Endometrial microvascular endothelial cells (primary cell): ENCODE data around the gene ATP1A3. TPM values are rescaled to one million over a fixed set of nuclear protein-coding genes. Genes with fewer than 3 reads are reported as not detected.
"Not testable (repeated sequence)": the region's sequence is repeated elsewhere in the genome, so short reads cannot be mapped to it uniquely, and the experiment has no call there.

Source experiments
- in situ Hi-C: cut with HindIII; loops from 2 replicates; pipeline ENCODE4 v1.10.0; 2017; ENCODE audit warnings: low sequenced_read_pairs, low pct_unique_long_range_greater_than_20kb; ENCODE audit errors: inconsistent ontology term
- total RNA-seq: library from RNA; depleted of rRNA; stranded (reverse); fragments of >200 nt; gene quantifications from one replicate; pipeline ENCODE4 v1.2.3, GENCODE V29; 2015; ENCODE audit errors: inconsistent ontology term

Gene ATP1A3
- total RNA-seq, 1 donor from 2014 or later: under 0.01 TPM

DNA sequence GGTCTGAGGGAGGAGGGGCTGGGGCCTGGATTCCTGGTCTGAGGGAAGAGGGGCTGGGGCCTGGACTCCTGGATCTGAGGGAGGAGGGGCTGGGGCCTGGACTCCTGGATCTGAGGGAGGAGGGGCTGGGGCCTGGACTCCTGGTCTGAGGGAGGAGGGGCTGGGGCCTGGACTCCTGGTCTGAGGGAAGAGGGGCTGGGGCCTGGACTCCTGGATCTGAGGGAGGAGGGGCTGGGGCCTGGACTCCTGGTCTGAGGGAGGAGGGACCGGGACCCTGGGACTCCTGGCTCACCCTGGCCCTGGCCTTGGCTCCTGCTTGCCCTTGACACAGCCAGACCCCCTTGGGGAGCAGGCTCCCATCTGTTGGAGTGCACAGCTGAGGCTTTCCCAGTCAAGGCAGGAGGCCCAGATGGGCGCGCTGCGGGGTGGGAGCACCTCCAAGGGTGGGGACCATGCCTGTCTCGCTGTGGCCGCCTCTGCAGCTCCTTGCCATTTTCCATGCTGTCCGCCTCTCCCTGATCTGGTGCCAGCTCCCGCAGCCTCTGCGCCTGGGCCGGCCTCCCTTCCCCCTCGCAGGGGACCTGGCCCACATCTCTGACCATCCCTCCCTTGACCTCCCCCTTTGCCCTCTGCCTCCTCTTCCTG, 2.0 kb downstream of the ATP1A3 start:
- in situ Hi-C loops: not testable (repeated sequence)

DNA sequence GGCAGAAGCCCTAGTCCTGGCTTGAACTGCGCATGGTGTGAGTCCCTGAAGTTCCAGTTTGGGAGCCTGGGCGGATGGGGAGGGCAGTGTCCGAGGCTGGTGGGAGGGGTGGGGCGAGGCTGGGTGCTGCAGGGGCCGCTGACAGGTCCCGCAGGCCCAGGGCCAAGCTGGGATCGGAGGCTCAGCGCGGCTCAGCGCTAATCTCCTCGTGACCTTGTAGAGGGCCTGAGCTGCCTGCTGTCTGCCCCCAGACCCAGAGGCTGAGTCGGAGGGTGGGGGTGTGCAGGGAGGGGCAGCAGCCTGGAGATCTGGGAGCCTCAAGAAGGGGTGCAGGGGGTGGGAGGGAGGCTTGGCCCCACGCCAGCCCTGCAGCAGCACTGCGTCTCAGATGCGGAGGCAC, 3.0 kb downstream of the ATP1A3 start:
- in situ Hi-C loops: no loop called here

DNA sequence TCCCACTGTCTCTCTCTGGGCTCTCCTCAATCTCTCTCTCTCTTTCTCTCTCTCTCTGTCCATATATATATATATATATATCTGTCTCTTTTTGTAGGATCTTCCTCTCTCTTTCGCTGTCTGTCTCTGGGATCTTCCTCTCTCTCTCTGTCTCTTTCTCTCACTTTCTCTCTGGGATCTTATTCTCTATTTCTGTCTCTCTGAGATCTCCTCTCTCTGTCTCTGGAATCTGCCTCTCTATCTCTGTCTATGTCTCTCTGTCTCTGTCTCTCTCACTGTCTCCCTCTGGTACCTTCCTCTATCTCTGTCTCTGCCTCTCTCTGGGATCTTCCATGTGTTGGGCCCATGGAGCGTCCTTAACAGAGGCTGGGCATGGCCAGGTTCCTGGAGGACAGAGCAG, 3.4 kb downstream of the ATP1A3 start:
- in situ Hi-C loops: no loop called here

DNA sequence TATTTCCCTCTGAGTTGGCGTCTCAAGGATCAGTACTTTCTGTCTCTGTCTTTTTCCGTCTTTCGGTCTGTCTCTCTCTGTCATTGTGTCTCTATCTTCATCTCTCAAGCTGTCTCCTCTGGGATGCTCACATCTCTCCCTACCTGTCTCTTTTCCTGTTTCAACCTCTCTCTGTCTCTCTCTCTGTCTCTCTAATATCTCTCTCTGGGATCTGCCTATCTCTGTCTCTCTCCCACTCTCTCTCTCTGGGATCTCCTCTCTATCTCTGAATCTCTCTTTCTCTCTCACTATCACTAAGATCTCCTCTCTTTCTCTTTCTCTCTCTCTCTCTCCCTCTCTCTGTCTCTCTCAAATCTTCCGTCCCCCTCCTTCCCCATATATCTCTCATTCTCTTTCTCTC, 4.0 kb downstream of the ATP1A3 start:
- in situ Hi-C loops: no loop called here

DNA sequence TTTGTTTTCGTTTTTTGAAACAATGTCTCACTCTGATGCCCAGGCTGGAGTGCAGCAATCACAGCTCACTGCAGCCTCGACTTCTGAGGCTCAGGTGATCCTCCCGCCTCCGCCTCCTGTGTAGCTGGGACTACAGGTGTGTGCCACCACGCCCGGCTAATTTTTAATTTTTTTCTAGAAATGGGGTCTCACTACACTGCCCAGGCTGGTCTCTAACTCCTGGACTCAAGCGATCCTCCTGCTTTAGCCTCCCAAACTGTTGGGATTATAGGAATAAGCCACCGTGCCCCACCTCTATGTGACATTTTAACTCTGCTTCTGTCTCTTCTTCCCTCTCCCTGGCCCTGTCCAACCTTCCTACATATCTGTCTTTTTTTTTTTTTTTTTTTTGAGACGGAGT, 5.1 kb downstream of the ATP1A3 start:
- in situ Hi-C loops: no loop called here

DNA sequence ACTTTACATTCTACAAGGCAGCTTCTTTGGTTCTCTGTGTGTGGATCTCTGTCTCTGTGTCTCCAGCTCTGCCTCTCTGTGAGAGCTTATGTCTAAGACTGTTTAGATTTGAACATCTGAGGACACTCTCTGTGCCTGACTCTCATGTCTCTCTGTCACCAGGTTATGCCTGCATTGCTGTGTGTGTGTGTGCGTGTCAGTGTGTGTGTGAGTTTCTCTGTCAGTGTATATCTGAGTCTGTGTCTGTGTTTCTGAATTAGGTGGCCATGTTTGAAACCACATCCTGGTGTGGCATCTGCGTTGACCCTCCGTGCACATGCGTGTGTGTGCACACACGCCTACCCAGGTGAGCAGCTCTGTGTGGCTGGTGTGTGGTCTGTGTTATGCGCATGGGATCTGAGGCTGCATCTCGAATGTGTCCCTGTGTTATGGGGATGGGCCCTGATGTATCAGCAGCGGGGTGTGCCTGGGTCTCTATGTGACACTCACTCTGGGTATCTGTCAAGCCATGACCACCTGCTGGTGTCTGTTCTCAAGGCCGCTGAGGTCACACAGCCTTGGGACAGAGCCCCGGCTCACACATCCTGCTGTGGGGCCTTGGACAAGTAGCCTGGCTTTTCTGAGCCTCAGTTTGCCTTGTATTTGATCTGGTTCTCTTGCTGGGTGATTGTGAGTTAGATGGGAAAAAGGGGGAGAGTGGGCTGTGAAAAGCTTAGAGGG, 6.7 kb downstream of the ATP1A3 start:
- in situ Hi-C loops: no loop called here

DNA sequence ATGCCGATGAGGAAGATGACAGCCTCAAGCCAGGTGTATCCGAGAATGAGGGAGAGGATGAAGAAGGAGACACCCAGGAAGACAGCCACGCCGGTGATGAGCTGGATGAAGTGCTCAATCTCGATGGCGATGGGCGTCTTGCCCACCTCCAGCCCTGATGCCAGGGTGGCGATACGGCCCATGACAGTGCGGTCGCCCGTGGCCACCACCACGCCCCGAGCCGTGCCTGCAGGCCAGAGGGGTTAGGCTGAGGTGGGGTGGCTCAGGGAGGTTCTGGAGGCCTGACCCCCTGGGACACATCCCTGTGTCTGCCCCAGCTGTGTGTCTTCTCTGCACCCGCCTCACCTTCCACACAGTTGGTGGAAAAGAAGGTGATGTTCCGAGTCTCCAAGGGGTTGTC, 9.1 kb downstream of the ATP1A3 start:
- in situ Hi-C loops: no loop called here

DNA sequence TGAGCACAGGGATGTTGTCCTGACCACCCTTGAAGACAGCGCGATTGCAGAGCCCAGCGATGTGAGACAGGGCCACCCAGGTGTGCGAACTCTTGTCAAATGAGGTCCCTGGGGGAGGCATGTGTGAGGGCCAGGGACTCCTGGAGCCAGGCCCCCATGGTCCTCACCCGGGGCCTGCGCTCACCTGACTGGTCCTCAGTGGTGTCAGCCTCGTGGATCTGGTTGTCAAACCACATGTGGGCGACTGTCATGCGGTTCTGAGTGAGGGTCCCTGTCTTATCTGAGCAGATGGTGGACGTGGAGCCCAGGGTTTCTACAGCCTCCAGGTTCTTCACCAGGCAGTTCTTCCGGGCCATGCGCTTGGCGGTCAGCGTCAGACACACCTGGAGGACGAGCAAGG, 12.3 kb downstream of the ATP1A3 start:
- in situ Hi-C loops: no loop called here

DNA sequence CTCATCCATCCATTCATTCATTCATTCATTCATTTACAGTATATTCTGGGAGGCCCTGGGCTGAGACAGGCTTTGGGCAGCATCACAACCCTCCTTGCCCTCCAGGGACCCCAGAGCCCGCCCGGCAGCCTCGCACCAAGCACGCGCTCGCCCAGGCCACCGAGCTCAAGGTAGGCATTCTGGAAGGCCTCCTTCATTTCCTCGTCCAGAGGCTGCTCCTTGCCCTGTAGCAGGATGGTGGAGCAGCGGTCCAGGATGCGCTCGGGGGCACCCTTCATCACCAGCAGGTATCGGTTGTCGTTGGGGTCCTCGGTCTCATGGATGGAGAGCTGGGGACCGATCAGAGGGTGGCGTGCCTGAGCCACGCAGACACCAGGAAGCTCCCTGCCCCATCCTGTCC, 15.6 kb downstream of the ATP1A3 start:
- in situ Hi-C loops: no loop called here

DNA sequence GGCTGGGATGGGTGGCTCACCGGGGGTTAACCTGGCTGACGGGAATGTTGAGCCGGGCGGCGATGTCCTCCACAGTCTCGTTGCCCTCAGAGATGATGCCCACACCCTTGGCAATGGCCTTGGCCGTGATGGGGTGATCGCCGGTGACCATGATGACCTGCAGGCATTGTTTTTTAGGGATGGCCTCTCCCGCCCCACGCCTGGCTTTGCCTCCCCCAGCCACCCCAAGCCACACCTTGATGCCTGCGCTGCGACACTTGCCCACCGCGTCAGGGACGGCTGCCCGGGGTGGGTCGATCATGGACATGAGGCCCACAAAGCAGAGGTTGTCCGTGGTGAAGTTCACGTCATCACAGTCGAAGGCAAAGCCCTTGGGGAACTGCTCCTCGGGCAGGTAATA, 16.1 kb downstream of the ATP1A3 start:
- in situ Hi-C loops: no loop called here

DNA sequence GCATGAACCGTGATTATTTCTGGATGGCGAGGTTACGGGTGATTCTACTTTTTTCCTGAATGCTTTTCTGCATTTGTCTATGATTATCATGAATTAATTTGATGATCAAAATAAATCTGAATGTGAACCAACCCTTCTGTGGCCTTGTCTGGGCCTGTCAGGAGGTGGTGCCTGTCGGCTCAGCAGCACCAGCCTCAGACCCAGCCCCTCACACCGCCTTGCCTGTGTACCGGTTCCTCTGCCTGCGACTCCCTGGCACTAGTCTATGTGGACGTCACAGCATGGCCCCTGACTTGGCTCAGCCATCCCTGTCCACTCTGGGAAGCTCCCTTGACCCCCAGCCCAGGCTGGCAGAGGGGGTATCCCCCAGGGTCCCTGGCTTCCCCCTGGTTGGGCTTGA, 19.4 kb downstream of the ATP1A3 start:
- in situ Hi-C loops: no loop called here

DNA sequence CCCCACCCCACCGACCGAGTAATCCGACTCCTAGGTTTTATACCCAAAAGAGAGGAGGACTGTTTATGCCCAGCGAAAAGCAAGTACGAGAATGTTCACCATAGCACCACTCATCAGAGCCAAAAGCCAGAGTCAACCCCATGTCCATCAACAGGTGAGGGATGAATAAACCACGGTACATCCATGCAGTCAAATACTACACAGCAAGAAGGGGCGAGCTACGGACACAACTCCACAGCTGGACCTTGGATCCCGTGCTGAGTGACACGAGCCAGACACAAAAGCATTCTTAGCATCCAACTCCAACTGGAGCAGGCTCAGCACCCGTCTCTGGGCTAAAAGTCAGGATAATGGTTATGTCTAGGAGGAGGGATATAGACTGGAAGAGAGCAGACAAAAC, 22.7 kb downstream of the ATP1A3 start:
- in situ Hi-C loops: no loop called here

DNA sequence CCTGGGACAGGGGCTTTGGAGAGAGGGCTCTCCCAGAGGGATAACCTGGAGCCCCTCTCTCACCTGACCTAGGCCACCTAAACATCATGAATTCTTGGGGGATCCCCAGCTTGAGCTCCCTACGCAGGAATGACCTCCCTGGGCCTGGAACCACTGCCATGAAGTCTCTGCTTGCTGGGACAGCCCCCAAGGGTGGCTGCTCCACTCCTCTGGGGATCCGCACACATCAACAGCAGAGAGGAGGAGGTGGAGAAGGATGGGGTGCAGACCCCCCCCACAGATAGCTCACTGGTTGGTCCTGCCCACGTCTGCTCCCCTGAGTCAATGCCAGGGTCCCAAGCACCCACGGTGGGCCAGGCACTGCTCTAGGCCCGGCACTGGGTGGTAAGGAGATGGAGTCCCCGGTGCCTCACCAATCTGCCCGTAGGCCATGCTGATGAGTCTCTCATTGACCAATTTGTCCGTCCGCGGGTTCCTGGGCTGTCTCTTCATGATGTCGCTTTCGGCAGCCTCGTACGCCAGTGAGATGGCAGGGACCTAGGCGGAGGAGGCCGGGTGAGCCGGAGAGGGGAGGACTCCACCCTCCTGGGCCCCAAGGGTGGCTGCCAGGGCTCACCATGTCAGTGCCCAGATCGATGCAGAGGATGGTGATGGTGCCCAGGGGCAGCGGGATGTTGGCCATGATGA, 24.1 kb downstream of the ATP1A3 start:
- in situ Hi-C loops: no loop called here

DNA sequence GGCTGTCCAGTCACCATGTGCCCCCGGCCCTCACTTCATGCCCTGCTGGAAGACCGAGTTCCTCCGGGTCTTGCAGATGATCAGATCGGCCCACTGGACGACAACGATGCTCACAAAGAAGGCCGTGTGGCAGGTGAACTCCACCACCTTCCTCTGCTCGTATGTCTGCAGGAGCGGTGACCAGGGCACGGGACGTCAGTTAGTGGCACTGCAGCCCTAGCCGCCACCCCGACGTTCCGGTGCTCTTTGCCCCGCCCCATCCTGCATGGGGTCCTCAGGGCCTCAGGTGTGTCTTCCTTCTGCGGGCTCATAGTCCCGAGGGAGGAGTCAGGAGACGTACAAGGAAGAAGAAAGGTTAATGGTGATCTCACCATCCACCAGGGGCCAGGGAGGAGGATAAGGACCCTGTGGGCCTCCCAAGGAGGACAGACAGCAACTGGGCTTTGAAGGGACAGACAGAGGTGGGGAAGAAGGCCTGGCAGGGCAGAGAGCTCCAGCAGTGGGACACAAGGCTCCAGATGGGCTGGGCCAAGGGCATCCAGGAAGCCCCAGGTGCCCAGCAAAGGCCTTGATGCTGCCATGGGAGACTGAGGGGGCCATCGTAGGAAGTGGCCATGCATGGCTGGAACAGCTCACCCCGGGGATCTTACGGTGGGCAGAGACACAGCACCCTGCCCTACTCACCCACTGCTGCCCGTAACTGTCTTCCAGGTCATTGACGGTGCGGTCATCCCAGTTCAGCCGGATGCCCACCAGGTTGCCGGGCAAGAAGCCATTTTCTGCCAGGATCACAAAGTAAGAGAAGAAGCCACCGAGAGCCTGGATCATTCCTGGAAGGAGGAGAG, 25.1 kb downstream of the ATP1A3 start:
- in situ Hi-C loops: no loop called here

DNA sequence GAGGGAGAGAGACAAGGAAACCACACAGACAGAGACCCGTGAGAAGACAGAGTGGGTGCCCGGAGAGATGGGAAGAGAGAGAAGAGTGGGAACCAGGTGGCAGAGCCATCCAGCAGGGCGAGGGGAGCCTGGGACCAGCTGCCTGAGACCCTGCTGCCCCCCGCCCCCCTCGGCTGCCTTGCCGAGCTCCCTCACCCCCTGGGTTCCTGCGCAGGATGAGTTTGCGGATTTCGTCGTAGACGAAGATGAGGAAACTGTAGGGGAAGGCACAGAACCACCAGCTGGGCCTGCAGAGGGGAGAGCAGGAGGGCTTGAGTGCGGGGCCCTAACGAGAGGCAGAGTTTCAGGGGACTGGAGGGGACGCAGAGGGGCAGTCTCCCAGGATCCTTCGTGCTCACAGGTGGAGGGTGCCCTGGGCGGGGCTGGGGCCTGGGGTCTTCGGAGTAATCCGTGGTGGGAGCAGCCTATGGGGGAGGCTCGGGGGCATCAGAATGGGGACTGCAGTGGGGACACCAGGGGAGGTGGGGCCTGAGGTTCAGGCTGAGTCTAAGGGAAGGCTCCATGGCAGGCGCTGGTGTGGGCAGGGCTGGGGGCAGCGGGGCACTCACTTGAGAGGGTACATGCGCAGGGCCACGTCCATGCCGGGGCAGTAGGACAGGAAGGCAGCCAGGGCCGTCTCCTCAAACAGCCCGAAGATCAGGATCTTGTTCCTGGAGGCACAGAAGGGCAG, 26.8 kb downstream of the ATP1A3 start:
- in situ Hi-C loops: no loop called here

DNA sequence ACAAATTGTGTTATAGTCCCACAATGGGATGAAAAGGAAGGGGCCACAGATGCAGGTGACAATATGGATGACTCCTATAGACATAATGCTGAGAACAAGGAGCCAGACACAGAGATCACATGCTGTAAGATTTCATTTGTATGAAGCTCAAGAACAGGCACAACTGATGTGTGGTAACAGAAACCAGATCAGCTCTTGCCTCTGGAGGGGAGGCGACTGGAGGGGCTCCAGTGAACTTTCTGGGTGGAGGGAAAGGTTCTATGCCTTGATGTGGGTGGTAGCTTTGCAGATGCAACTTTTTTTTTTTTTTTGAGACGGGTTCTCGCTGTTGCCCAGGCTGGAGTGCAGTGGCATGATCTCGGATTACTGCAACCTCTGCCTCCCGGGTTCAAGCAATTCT, 28.9 kb downstream of the ATP1A3 start:
- in situ Hi-C loops: no loop called here

DNA sequence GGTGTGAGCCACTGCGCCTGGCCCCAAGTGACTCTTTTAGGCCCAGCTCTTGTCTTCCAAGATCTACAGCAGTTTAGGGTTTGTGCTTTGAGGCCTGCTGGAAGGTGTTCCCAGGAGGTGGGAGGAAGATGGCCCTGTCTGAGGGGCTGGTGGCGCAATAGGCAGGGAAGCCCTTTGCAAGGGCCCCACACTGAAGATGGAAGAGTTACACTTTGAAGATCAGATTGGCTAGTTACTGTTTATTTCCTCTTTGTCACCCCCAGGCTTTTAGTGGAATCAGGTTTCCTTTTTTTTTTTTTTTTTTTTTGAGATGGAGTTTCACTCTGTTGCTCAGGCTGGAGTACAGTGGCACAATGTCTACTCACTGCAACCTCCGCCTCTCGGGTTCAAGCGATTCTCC, 33.1 kb downstream of the ATP1A3 start:
- in situ Hi-C loops: no loop called here

DNA sequence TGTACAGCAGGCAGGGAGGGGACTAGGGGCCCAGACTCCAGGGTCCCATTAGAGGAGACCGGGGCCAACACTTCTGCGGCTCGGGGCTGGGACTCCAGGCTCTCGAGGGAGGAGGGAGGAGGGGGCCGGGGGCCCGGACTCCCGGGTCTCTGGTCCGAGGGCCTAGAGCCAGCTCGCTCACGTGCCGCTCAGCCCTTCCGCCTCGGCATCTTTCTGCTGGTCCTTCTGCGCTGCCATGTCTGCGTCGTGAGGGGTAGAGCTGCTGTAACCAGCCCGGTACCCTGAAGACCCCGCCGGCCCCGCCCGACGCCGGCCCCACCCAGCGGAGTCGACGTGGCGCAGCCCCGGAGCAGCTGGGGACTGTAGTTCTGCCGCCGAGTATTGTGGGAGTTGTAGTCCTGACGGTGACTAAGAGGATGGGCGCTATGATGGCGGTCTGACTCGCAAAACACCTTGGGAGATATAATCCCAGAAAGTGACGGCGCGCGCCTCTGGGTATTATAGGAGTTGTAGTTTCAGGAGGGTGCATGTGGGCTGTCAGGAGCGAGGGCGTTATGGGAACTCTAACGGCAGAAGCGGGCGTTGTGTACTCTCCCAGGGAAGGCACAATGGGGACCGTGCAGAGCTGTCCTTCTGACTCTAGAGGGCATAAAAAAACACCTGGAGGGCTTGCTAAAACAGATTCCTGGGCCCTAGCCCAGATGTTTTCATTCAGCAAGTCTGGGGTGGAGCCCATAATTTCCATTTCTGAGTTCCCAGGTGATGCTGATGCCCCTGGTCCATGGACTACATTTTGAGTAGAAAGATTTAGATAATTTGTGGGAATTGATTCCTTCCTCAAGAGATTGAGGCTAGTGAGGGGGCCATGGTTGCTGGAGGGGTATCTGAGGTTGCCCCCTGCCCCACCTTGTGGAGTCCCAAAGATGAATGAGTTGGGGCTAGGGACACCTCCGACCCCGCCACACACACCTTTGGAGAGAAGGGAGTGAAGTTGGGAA, 34.7 kb downstream of the ATP1A3 start, which contains the start of gene RABAC1:
Gene RABAC1, minus strand, starts transcription at position 266 of the 998 bp plus-strand sequence. Its CDS starts 29 bp downstream, at position 237.
- in situ Hi-C loops: no loop called here
